ENCODE results near the gene SYNJ1.
"Not testable (repeated sequence)": the region's sequence is repeated elsewhere in the genome, so short reads cannot be mapped to it uniquely, and the experiment has no call there.

Gene SYNJ1

DNA sequence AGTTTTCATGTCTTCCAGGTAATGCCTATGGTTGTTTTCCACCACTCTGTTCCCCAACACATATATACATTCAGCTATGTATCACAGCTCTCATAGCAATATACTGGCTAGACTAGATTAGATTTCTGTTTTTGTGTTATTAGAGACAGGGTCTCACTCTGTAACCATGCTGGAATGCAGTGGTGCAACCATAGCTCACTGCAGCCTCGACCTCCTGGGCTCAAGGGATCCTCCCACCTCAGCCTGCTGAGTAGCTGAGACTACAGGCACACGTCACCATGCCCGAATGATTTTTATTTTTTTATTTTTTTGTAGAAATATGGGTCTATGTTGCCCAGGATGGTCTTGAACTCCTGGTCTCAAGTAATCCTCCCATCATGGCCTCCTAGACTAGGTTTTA, 37.7 kb downstream of the SYNJ1 start:
- DNase-seq, result no peak

DNA sequence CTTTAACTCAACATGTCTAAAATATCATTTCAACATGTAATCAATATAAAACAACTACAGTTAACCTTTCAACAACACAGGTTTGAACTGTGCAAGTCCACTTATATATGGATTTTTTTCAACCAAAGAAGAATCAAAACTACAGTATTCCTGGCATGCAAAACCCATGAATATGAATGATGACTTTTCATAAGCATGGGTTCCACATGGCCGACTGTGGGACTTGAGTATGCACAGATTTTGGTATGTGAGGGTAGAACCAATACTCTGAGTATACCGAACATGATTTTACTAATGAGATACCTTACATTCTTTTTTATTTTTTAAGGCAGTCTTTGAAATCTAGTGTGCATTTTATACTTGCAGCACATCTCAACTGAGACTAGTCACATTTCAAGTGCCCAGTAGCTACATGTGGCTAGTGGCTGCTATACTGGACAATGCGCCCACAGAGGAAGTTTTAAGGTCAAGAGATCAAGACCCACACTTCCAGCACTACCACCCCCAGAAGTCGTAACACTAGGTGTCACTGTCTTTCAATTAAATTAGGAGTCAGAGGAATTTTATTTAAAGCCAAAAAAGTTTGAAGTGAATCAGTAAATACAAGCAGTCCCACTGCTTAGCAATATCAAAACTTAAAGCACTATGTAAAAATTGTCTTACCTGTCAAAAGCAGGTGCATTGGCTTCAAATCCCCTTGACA, 40.0 kb downstream of the SYNJ1 start:
- DNase-seq, result no peak

DNA sequence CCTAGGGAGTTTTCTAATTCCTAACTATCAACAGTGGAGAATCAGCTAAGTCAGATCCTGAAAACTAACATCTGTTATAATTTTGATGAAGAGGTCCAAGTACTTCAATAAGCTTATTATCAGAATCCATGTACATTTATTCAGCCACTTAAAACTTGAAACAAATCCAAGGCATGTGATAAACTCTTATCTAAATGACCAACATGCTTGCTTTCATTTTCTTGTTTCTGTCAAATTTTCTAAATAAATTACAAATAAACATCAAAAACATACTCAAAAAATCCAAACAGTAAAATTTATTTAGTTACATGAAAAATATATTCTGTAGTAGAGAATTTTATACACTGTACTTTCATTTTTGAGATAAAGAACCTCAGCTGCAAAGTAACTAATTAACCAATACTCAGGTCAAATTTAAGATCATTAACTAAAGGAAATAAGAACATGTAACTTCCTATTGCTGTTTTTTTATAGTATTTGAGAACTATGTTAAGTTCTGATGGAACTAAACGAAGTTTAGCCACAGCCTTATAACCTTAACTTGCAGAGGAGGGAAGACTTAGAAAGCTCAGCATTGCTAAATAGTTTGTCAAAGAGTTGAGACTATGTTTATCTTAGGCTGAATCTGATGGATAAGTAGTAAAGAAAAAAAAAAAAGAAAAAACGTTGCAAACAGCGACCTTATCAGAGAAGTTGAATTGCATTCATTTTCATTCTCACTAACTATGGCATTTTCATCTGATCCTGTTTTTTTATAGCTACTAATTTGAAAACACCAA, 44.9 kb downstream of the SYNJ1 start:
- DNase-seq, result no peak

DNA sequence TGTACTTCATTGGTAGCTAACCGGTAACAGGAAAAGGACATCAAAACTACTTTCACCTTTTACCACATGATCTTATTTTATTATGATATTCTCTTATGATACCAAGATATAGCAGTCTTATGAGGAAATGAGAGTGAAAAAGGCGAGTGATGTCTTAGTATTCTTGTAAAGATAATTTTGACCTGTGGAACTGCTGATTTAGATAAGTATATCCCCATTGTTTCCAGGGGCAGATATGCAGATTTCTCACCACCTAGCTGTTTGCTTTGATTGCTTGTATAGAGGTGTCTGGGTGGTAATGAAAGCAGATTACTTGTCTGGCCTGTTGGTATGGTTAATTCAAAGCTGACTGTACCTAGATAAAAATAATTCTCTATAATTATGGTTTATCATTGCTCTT, 53.1 kb downstream of the SYNJ1 start:
- DNase-seq, result no peak

DNA sequence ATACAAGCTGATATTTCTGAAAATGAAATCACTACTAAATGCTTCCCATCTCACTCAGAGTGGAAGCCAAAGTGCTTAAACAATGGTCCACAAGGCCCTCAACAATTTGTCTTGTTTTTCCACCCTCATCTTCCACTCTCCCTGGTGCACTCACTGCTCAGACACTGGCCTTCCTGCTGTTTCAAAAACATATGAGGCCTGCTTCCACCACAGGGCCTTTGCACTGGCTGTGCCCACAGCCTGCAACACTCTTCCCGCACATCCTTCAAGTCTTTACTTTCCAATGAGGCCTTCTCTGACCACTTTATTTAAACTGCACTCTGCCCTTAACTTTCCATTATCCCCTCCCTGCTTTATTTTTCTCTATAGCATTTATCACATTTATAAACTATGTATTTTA, 53.8 kb downstream of the SYNJ1 start:
- DNase-seq, result no peak

DNA sequence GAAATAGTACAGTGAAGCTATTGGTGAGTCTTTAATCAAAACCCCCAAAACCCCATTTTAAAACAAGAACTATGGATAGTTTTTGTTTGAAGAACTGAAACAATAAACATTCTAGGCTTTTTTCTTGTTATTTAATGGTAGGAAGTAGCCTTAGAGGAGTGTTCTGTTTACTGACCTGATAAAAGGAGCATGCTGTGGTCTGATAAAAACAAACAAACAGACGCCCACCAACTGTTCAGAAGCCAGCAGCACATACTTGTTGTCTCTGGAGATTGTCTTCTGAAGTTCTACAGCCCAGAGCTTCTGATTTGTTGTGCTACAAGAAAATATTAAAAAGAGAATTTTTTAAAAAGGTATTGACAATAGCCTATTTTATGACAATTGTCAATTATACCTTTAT, 61.6 kb downstream of the SYNJ1 start:
- no peak for DNase-seq

DNA sequence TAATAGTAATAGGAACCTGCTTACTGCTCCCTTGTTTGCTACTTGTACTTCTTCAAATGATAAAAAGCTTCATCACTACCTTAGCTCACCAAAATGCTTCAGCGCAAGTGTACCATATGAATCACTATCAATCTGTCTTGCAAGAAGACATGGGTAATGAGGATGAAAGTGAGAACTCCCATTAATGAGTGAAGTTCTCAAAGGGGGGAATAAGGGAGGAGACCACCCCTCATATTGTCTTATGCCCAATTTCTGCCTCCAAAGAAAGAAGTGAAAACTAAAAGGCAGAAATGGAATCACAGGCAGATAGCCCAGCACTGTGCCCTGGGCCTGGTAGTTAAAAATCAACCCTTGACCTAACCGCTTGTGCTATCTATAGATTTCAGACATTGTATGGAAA, 63.7 kb downstream of the SYNJ1 start:
- DNase-seq, result not testable (repeated sequence)

DNA sequence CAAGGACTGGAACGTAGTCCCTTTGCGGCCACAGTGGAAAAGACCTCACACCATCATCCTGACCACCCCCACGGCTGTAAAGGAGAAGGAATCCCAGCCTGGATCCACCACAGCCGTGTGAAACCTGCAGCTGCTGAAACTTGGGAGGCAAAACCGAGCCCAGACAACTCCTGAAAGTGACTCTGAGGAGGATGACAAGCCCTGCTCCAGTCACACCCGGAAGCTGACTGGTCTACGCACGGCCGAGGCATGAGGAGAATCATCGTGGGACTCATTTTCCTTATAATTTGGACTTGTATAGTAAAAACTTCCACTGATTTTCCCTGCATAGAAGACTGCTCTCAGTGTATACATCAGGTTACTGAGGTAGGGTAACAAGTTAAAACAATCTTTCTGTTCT, 65.8 kb downstream of the SYNJ1 start:
- DNase-seq, result not testable (repeated sequence)

DNA sequence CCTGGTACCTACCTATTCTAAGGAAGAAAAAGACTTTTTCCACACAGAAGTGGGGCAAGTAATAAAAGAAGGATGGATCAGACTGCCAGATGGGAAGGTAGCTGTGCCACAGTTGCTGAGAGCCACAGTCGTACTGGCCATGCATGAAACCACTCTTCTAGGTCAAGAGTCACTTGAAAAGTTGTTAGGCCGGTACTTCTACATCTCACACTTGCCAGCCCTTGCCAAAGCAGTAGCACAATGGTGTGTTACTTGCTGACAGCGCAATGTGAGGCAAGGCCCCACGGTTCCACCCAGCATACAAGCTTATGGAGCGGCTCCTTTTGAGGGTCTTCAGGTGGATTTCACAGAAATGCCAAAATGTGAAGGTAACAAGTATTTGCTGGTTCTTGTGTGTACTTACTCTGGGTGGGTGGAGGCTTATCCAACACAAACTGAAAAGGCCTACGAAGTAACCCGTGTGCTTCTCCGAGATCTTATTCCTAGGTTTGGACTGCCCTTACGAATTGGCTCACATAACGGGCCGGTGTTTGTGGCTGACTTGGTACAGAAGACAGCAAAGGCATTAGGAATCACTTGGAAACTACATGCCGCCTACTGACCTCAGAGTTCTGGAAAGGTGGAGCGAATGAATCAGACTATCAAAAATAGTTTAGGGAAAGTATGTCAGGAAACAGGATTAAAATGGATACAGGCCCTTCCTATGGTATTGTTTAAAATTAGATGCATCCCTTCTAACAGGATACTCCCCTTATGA, 66.6 kb downstream of the SYNJ1 start:
- DNase-seq, result not testable (repeated sequence)

DNA sequence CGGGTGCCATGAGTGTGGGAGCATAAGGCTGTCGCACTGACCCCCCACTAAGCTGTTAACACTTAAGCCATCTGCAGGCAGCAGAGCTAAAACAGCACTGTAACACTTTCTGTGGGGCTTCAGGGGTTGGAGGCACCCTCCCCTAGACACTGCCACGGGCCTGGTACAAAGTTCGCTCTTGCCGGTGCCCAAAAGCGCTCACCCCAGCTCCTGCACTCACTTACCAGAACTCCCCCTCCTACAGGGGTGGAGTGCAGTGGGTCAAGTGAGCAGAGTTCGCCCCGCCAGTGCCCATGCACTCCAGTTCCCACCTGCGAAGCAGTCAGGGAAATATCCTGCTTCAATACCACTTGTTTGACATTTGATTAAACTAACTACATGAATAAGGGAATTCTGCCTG, 69.3 kb downstream of the SYNJ1 start:
- no peak for DNase-seq

DNA sequence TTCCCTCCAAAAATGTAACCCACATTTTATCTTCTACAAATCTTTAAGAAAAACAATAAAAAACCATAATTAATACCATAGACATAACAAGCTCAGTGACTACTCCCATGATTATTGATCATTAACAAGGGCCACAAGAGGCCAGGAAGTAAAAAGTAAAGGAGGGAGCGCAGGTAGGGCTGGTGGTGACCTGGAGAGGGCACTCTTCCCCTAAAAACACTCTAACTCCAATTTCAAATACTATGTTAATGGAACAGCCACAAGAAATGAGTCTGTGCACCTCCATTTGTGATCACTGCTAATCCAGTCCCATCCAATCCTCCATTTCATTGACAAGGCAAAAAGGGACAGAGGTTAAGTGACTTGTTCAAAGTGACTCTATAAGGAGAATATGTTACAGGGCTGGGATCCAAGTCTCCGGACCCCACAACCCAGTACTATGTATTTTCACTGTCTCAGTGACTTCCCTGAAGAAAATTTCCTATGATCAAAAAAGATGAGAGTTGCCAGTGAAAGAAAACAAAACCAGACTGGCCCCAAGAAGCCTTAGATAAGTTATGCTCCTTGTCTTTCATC, 74.4 kb downstream of the SYNJ1 start:
- DNase-seq, result no peak

DNA sequence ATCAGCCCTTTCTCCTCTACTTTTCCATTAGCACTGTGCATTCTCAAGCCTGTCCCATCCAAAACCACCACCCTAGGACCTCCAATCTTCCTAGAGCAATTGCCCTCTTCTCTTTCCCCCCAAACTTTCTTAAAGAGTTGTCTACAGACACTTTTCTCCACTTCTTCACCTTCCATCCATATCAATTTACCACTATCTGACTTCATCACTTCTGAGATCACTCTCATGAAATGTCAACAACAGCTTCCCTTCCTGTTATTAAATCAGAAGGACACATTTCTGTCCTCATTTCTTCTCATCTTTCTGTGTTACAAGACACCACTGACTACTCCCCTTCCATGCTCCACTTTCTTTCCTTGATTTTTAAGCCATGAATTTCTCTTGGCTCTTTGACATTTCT, 79.6 kb downstream of the SYNJ1 start:
- DNase-seq, result no peak

DNA sequence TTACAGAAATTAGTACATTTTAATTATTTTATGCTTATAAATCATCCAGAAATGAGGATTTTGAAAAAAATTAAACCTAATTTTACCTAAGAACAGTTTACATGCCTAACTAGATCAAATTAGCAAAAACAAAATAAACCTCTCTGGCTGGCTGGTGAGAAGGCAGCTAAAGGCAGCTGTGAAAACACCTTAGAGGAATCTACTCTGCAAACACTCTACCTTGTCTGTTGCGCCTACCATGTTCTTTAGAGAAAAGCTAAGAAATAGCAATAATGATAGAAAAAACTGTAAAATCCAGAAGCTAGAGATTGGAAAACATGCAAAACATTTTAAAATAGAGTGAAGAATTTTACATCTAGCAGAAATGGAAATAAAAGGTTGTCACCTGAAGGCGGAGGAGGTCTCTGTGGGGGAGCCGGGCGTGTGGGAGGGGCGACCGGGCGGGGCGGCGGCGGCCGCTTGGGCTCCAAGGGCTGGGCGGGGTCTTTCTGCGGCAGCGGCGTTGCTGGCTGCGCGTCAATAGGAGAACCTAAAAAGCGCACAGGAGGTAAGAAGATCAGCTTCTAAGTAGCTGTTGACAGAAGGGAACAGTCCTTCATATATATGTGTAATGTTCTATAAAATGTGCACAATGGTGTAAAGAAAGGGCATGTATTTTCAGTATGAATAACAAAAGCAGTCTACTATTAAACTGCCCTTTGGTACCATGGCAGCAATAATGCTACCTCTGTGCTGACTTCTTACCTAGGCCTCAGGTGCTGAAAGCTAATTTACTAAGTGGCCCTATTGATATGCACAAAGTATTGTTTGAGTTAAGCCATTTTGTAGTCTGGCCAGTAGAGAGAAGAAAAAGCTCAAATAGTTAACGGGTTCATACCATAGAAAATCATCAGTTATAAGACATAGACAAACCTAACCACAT, 82.3 kb downstream of the SYNJ1 start:
- DNase-seq, result no peak

DNA sequence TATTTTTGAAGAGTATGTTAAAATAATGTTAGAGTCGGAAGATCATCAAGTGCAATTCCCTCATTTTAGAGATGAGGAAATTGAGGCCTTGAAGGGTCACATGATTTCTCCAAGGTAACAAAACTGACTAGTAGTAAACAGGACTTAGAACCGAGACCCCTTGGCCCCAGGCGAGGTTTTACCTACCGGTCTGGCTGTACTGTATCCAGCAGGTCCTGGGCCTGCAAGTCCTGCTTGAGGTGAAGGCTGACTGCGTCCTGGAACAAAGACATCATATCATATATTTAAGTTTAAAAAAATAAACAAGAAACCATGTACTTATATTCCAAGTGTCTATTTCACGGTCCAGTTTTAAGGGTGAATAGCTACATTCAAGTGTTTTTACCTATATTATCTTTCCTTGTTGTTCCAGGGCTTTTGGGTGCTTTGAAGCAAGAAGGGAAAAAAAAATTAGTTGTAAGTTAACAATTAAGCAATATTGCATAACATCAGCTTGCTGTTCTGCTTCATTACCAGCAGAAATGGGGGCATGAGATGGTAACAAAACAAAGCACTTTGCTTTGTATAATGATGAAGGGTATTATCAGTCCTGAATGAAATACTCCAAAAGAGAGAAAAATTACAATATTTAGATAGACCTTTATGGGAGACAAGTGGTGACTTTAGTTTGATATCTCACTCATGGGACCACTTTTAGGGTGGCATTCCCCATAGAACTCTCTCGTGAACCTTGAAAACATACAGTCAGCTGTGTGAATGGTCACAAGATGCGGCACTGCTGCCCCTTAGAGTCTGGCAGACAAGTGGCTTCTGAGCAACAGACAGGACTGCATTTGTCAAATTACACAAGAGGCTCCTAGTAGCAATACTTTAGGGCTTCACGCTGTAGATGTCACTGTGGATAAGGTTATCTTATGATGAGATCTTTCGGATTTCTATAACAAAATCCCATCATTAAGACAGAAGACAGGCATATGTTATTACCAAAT, 85.8 kb downstream of the SYNJ1 start:
- no peak for DNase-seq

DNA sequence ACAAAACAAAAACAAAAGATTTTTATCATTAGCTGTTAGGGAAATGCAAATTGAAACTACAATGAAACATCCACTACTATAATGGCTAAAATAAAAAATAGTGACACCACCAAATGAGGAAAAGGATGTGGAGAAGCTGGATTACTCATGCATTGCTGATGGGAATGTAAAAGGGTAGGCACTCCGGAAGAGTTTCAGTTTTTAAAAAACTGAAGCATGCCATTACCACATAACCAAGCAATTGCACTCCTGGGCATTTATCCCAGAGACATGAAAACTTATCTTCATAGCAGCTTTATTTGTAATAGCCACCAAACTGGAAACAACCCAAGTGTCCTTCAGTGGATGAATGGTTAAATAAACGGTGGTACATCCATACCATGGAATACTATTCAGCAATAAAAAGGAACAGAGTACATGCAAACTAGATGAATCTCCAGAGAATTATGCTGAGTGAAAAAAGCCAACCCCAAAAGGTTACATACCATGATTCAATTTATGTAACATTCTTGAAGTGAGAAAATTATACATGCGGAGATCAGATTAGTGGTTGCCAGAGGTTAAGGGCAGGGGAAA, 101.1 kb downstream of the SYNJ1 start:
- no peak for DNase-seq

DNA sequence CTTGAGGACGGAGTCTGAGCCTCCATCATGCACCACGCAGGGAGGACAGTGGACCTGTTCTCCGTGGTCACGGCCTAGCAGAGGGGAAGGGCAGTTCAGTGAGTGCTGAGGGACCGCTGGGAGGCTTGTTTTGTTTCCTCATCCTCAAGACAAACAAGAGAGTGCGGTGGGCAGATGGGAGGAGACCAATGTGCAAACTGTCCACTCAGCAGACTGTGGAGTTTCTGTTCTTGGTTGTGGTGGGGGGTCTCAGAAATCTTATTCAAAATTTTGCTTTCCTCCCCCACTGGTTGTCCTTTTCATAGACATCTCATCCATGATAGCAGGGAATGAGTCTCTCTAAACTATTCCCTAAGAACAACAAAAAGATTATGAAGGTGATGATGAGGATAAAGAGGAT, 109.6 kb downstream of the SYNJ1 start:
- DNase-seq, result not testable (repeated sequence)

DNA sequence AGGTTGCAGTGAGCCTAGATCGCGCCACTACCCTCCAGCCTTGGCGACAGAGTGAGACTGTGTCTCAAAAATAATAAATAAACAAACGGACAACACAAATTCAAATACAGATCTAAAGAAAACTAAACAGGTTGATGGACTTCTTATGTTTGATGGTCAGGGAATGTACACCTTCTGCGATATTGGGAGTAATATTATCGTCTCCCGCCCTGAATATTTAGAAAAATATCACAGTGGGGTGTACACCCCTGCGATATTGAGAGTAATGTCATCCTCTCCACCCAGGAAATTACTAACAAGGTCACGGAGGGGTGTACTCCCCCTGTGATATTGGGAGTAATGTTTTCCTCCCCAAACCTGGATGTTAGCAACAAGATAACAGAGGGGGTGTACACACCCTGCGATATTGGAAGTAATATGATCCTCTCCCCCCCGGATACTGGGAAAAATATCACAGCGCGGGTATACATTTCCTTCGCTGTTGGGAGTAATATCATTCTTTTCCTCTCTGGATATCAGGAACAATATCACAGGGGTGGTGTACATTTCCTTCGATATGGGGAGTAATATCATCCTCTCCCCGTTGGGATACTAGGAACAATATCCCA, 114.3 kb downstream of the SYNJ1 start:
- DNase-seq, result no peak

DNA sequence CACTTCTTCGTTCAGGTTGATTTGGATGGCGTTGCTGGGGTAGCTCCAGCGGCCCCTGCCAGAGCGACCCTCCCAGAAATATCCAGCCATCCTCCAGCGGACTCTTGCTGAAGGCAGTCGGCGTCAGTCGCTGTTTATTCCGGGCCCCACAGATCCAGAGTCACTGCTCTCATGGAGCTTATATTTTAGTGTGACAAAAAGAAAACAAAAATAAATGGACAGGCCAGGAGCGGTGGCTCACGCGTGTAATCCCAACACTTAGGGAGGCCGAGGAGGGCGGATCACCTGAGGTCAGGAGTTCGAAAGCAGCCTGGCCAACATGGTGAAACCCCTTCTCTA, 114.8 kb downstream of the SYNJ1 start:
- DNase-seq, result no peak

DNA sequence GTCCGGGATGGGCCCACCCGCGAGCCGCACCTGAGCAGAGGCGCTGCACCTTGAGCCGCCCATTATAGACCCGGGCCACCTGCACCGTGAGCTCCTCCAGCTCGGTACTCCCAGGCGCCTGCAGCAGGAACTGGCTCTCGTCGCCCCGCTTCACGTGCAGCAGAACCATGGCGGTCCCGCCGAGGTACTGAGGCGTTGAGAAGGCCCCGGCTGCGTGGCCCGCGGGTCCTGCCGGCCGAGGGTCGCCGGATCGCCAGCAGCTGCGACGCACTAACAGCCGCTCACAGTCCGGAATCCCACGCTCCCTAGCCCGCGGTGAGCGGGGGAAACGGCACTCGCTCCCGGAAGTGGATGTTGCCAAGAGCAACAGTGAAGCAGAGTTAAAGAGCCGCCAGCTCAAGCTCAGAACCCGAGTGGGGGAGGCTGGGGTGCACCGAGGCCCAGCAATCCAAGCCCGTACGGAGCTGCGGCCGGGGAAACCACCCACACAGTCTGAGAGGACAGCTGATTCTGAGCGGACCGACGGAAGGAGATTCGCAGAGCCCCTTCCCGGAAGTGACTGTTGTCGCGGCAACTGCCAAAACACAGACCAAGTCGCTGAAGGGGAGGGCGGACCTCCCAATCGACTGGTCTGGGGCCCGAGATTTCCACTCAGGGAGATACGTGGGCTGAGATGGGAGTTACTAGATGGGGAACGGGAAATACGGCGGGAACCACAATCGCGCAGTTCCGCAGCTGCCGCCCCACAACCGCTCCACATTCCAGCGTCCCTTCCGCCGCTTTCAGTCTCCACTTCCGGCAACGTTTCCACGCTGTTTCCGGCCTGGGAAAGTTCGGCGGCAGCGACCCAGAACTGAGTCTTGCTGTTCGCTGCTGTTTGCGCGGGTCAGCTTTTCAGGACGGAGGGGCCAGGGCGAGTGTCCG, 115.5 kb downstream of the SYNJ1 start, which contains the start of gene CFAP298:
Gene CFAP298 (minus strand): TSS at position 303 of the 924 bp plus-strand sequence. CDS start 134 bp downstream, at position 169.
- DNase-seq, result peak; percentile 75 to 95

Measured in NCI-H187 (cell line).